Measurements from ENCODE around the gene RTN4RL1. TPM values are rescaled to one million over a fixed set of nuclear protein-coding genes. Genes with fewer than 3 reads are reported as not detected.

RTN4RL1 gene
- polyA plus RNA-seq, 3 donors: 1.6 to 8.7 (median 3.9) TPM

GRCh38 chr17:1947229-1947742 is 77.8 kb downstream of the RTN4RL1 start:
- 61 to 75% (median 73%) methylated on average over 22 of the region's 22 CpGs for WGBS, 3 donors
- H3K27ac ChIP-seq (ENCODE audit: low read depth, low read length): no peak overlapping the region

GRCh38 chr17:1946021-1946932 is 78.9 kb downstream of the RTN4RL1 start:
- 87 to 90% (median 88%) methylated on average over 20 of the region's 20 CpGs for WGBS, 3 donors

GRCh38 chr17:1945621-1946020 is 79.5 kb downstream of the RTN4RL1 start:
- no peak overlapping the region for H3K27ac ChIP-seq (ENCODE audit: low read depth, low read length)
- 93 to 95% (median 95%) methylated on average over 12 of the region's 12 CpGs for WGBS, 3 donors

More at GRCh38 chr17:1946021-1946932, 78.9 kb downstream of the RTN4RL1 start:
- H3K27ac ChIP-seq (ENCODE audit: low read depth, low read length): no peak overlapping the region

GRCh38 chr17:1943436-1943831 is 81.7 kb downstream of the RTN4RL1 start:
- WGBS, 3 donors: 78 to 84% (median 80%) methylated on average over 10 to 11 of the region's 11 CpGs
- H3K27ac ChIP-seq (ENCODE audit: low read depth, low read length): no peak overlapping the region

- H3K27ac ChIP-seq (ENCODE audit: low read depth, low read length): no peak overlapping the region
- WGBS, 3 donors: 85 to 92% (median 88%) methylated on average over 21 of the region's 21 CpGs
Observed at GRCh38 chr17:1942666-1943435, 82.3 kb downstream of the RTN4RL1 start.

- H3K27ac ChIP-seq (ENCODE audit: low read depth, low read length): no peak overlapping the region
- 70 to 87% (median 76%) methylated on average over 5 to 7 of the region's 7 CpGs for WGBS, 3 donors
Observed at GRCh38 chr17:1942066-1942365, 83.1 kb downstream of the RTN4RL1 start.

- 64 to 75% (median 69%) methylated on average over 22 to 23 of the region's 23 CpGs for WGBS, 3 donors
- H3K27ac ChIP-seq (ENCODE audit: low read depth, low read length): no peak overlapping the region
Observed at GRCh38 chr17:1941272-1942065, 83.7 kb downstream of the RTN4RL1 start.

- H3K27ac ChIP-seq (ENCODE audit: low read depth, low read length): no peak overlapping the region
- WGBS, 3 donors: 81 to 89% (median 85%) methylated on average over 10 of the region's 10 CpGs
Observed at GRCh38 chr17:1940810-1941185, 84.3 kb downstream of the RTN4RL1 start.

- no peak overlapping the region for H3K27ac ChIP-seq (ENCODE audit: low read depth, low read length)
- 65 to 73% (median 71%) methylated on average over 27 of the region's 27 CpGs for WGBS, 3 donors
Observed at GRCh38 chr17:1939981-1940809, 84.9 kb downstream of the RTN4RL1 start.

- H3K27ac ChIP-seq (ENCODE audit: low read depth, low read length): no peak overlapping the region
- WGBS, 3 donors: 91 to 96% (median 95%) methylated on average over 23 to 25 of the region's 25 CpGs
Observed at GRCh38 chr17:1937461-1937860, 87.7 kb downstream of the RTN4RL1 start.

- H3K27ac ChIP-seq (ENCODE audit: low read depth, low read length): no peak overlapping the region
- 82 to 87% (median 85%) methylated on average over 27 to 28 of the region's 28 CpGs for WGBS, 3 donors
Observed at GRCh38 chr17:1936766-1937165, 88.4 kb downstream of the RTN4RL1 start.

- WGBS, 3 donors: 81 to 88% (median 85%) methylated on average over 17 of the region's 17 CpGs
- H3K27ac ChIP-seq (ENCODE audit: low read depth, low read length): no peak overlapping the region
Observed at GRCh38 chr17:1934901-1935300, 90.2 kb downstream of the RTN4RL1 start.

GRCh38 chr17:1933875-1934715 is 91.0 kb downstream of the RTN4RL1 start:
- no peak overlapping the region for H3K27ac ChIP-seq (ENCODE audit: low read depth, low read length)
- WGBS, 3 donors: 89 to 94% (median 91%) methylated on average over 27 of the region's 27 CpGs

GRCh38 chr17:1931844-1932579 is 93.1 kb downstream of the RTN4RL1 start:
- WGBS, 3 donors: 22 to 59% (median 47%) methylated on average over 23 to 27 of the region's 27 CpGs
- no peak overlapping the region for H3K27ac ChIP-seq (ENCODE audit: low read depth, low read length)

GRCh38 chr17:1930337-1930645 is 94.8 kb downstream of the RTN4RL1 start:
- 43 to 65% (median 51%) methylated on average over 6 to 8 of the region's 8 CpGs for WGBS, 3 donors
- no peak overlapping the region for H3K27ac ChIP-seq (ENCODE audit: low read depth, low read length)

GRCh38 chr17:1928976-1929375 is 96.2 kb downstream of the RTN4RL1 start:
- H3K27ac ChIP-seq (ENCODE audit: low read depth, low read length): no peak overlapping the region
- WGBS, 3 donors: 79 to 88% (median 81%) methylated on average over 12 of the region's 12 CpGs

All from adipose tissue (tissue), 3 donors.